ENCODE data around the gene VKORC1L1. TPM values are rescaled to one million over a fixed set of nuclear protein-coding genes. Genes with fewer than 3 reads are reported as not detected.

Gene VKORC1L1
- total RNA-seq (2014; rRNA removed; shearing (Covaris generic)), result 6.6 and 6.9 TPM in 2 replicates

GRCh38 chr7:65872776-65873581 is at the start of gene VKORC1L1:
Gene VKORC1L1, plus strand, starts transcription at chr7:65873074. Its CDS starts 298 bp downstream, at chr7:65873372.

GRCh38 chr7:65981965-65982792 is 109.3 kb downstream of the VKORC1L1 start, which contains the start of gene GUSB:
Gene GUSB, minus strand, starts transcription at chr7:65982213. Its CDS starts 30 bp downstream, at chr7:65982183.

Small RNA genes within 50 kb of the gene (small RNA-seq; reads per million reads assigned to genes)
- gene AC073261.1, result not detected
- gene RNU6-973P, result not detected

Other genes with a start within 250 kb of the VKORC1L1 start
- gene GUSB, start 109.1 kb downstream of the VKORC1L1 start, total RNA-seq (2014; rRNA removed; shearing (Covaris generic)), result 50.0 and 50.5 TPM in 2 replicates
- 36.3 and 43.8 TPM in 2 replicates for gene ASL, start 202.7 kb downstream of the VKORC1L1 start, total RNA-seq (2014; rRNA removed; shearing (Covaris generic))
- 34.2 and 42.9 TPM in 2 replicates for gene CRCP, start 241.8 kb downstream of the VKORC1L1 start, total RNA-seq (2014; rRNA removed; shearing (Covaris generic))